WERI-Rb-1 (cell line): Measurements from ENCODE around the gene RFTN1.

Experiments
- DNase-seq: peaks from one replicate; pipeline ENCODE4 v3.0.0-alpha.2; 2020
- H3K27ac ChIP-seq: fragments of 250-450 bp; sonication (Bioruptor Pico); 2 replicates; pipeline ENCODE4 v1.5.1; 2020; ENCODE audit warnings: mild to moderate bottlenecking, moderate library complexity
- H3K27me3 ChIP-seq: fragments of 250-450 bp; sonication (Bioruptor Pico); 2 replicates; pipeline ENCODE4 v1.5.1; 2021; ENCODE audit warnings: mild to moderate bottlenecking, low read depth, moderate library complexity; ENCODE audit not compliant: insufficient read depth, severe bottlenecking
- H3K36me3 ChIP-seq: fragments of 250-450 bp; sonication (Bioruptor Pico); 2 replicates; pipeline ENCODE4 v1.5.1; 2020; ENCODE audit warnings: mild to moderate bottlenecking, moderate library complexity
- H3K4me3 ChIP-seq: 2 replicates; pipeline ENCODE4 v1.5.1; 2011; ENCODE audit warnings: low read depth, mild to moderate bottlenecking, control low read depth, low read length
- H3K9me3 ChIP-seq: fragments of 250-450 bp; sonication (Bioruptor Pico); 2 replicates; pipeline ENCODE4 v1.5.1; 2021; ENCODE audit warnings: mild to moderate bottlenecking, moderate library complexity; ENCODE audit not compliant: severe bottlenecking
- CTCF ChIP-seq: IDR thresholded peaks from 2 replicates; pipeline ENCODE4 v1.5.1; 2011; ENCODE audit warnings: low read depth, mild to moderate bottlenecking, control low read depth, inconsistent platforms, low read length

RFTN1 gene

GRCh38 chr3:16423947-16424673, 89.4 kb downstream of the RFTN1 start:
- no peak overlapping the region for H3K4me3 ChIP-seq
- H3K27me3 ChIP-seq, result no peaks in the 10 kb centered on the region
- TF ChIP-seq CTCF, result no peak
- no peak overlapping the region for H3K27ac ChIP-seq
- no peak for DNase-seq
- H3K9me3 ChIP-seq, result no peaks in the 10 kb centered on the region
- H3K36me3 ChIP-seq, result no peaks in the 10 kb centered on the region

- Histone ChIP-seq H3K27ac (no peak overlapping the region), H3K4me3 (no peak overlapping the region), H3K36me3 (no peaks in the 10 kb centered on the region), H3K9me3 (no peaks in the 10 kb centered on the region), H3K27me3 (no peaks in the 10 kb centered on the region)
- TF ChIP-seq CTCF, result no peak
- DNase-seq, result no peak
Observed at GRCh38 chr3:16423298-16423697, 90.2 kb downstream of the RFTN1 start.

- Histone ChIP-seq H3K27ac (no peak overlapping the region), H3K4me3 (no peak overlapping the region)
- DNase-seq, result no peak
Observed at GRCh38 chr3:16419640-16420241, 93.8 kb downstream of the RFTN1 start.

GRCh38 chr3:16417945-16418739, 95.4 kb downstream of the RFTN1 start:
- no peaks in the 10 kb centered on the region for H3K36me3 ChIP-seq
- H3K4me3 ChIP-seq, result no peak overlapping the region
- no peak for DNase-seq
- H3K9me3 ChIP-seq, result no peaks in the 10 kb centered on the region
- no peaks in the 10 kb centered on the region for H3K27me3 ChIP-seq
- no peak overlapping the region for H3K27ac ChIP-seq
- no peak for TF ChIP-seq CTCF

More at GRCh38 chr3:16419640-16420241, 93.8 kb downstream of the RFTN1 start:
- no peaks in the 10 kb centered on the region for H3K9me3 ChIP-seq
- TF ChIP-seq CTCF, result no peak
- no peaks in the 10 kb centered on the region for H3K27me3 ChIP-seq
- H3K36me3 ChIP-seq, result no peaks in the 10 kb centered on the region

GRCh38 chr3:16415911-16416476, 97.5 kb downstream of the RFTN1 start:
- Histone ChIP-seq H3K27ac (no peak overlapping the region), H3K9me3 (no peaks in the 10 kb centered on the region), H3K27me3 (no peaks in the 10 kb centered on the region), H3K36me3 (no peaks in the 10 kb centered on the region), H3K4me3 (no peak overlapping the region)
- TF ChIP-seq CTCF, result no peak
- DNase-seq, result no peak
